ENCODE results near the gene FBXW4.

DNA sequence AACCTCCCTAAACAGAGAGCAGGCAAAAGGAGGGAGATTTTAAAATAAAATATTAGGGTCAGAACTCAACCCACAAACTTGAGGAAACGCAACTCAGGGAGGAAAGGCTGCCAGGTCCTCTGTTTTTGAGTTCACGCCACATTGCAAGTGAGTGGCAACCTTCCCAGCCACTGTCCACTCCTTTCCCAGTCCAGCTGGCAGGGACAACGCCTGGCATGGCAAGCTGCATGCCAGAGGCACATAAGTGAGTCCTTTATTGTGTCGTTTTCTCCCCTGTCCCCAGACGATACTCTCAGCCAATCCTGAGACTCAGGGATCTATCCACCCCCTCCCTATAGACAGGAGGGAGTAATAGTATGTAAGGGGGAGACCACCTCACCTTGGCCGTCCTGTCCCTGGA is 22.4 kb downstream of the FBXW4 start:
- TF ChIP-seq CTCF (IDR thresholded peaks at IDR 0.05), result no peak
- TF ChIP-seq EP300 (IDR thresholded peaks at IDR 0.05), result no peak
- TF ChIP-seq KDM1A (IDR thresholded peaks at IDR 0.05; ENCODE audit: low read depth), result no peak
- no peak for TF ChIP-seq CEBPB (IDR thresholded peaks at IDR 0.05)
- TF ChIP-seq JUN (IDR thresholded peaks at IDR 0.05), result no peak
- TF ChIP-seq SMC3 (IDR thresholded peaks at IDR 0.05), result no peak
- TF ChIP-seq ZSCAN20 (CRISPR knock-in tag; IDR thresholded peaks at IDR 0.05), result no peak
- TF ChIP-seq HOXB13 (CRISPR knock-in tag; IDR thresholded peaks at IDR 0.05; ENCODE audit: low read depth), result no peak
- TF ChIP-seq RFX5 (IDR thresholded peaks at IDR 0.05), result no peak
- no peak for TF ChIP-seq CHD4 (IDR thresholded peaks at IDR 0.05; ENCODE audit: borderline replicate concordance)
